GM12878 (cell line): ENCODE data around the gene ATG13. TPM values are rescaled to one million over a fixed set of nuclear protein-coding genes. Genes with fewer than 3 reads are reported as not detected.

Experiments
- ATAC-seq: fragments of 200-7000 bp; cut with Tn5 transposase; 3 replicates; pipeline ENCODE4 v1.9.1; 2020; ENCODE audit warnings: mild to moderate bottlenecking, moderate library complexity
- BruUV-seq: library from RNA; stranded (reverse); fragments of 400-500 nt; replicated peaks from 2 replicates; lab custom pipeline; 2021; lab: Mats Ljungman, UMichigan
- CTCF ChIA-PET: fragments of 300-600 bp; sonication (Branson Sonifier 250); formaldehyde crosslinking; extraction: SDS; loops from one replicate; lab custom pipeline; 2021; ENCODE audit warnings: inconsistent platforms; lab: Yijun Ruan, JAX
- POLR2A ChIA-PET: fragments of 350-600 bp; formaldehyde crosslinking; extraction: SDS; loops from one replicate; lab custom pipeline; 2021; ENCODE audit warnings: inconsistent platforms; lab: Charles Lee
- RAD21 ChIA-PET: fragments of 300-600 bp; sonication (Branson Sonifier 250); formaldehyde crosslinking; loops from one replicate; lab custom pipeline; 2023; ENCODE audit warnings: antibody characterized with exemption; ENCODE audit not compliant: unreplicated experiment; lab: Charles Lee
- SMC1A ChIA-PET: fragments of 300-600 bp; sonication (Branson Sonifier 250); formaldehyde crosslinking; loops from one replicate; lab custom pipeline; 2023; ENCODE audit not compliant: unreplicated experiment, uncharacterized antibody; lab: Charles Lee
- DNase-seq: peaks from one replicate; pipeline ENCODE4 v3.0.0-alpha.2; 2011; ENCODE audit warnings: low read depth, low spot score
- FAIRE-seq: peaks from 3 replicates; lab custom pipeline; 2011; peaks lifted over from hg19 to GRCh38; lab: Jason Lieb, UNC
- H2AFZ ChIP-seq: 2 replicates; pipeline ENCODE4 v1.6.0; 2011; ENCODE audit warnings: low read depth, low read length, control low read depth; ENCODE audit not compliant: control insufficient read depth
- H3K27ac ChIP-seq: 2 replicates; pipeline ENCODE4 v1.5.1; 2011; ENCODE audit warnings: control low read depth; ENCODE audit not compliant: control insufficient read depth, insufficient read depth
- H3K27me3 ChIP-seq, 2 experiments: replicated peaks in 1 of 2; 2 replicates each; pipeline versions ENCODE4 v1.6.0 to v1.6.1; 2011; ENCODE audit warnings: low read length in 1 of 2; ENCODE audit not compliant: control insufficient read depth in 2 of 2, insufficient read depth in 2 of 2
- H3K36me3 ChIP-seq, 2 experiments: 2 replicates each; pipeline ENCODE4 v1.5.1; 2011; ENCODE audit warnings: low read length in 1 of 2; ENCODE audit not compliant: control insufficient read depth in 2 of 2, insufficient read depth in 2 of 2
- H3K4me1 ChIP-seq: 2 replicates; pipeline ENCODE4 v1.6.1; 2011; ENCODE audit warnings: mild to moderate bottlenecking, low read length, moderate library complexity, mixed read lengths; ENCODE audit not compliant: control insufficient read depth, insufficient read depth
- H3K4me2 ChIP-seq: 2 replicates; pipeline ENCODE4 v1.6.0; 2011; ENCODE audit warnings: control low read depth; ENCODE audit not compliant: control insufficient read depth, insufficient read depth
- H3K4me3 ChIP-seq: fragments of 200-600 bp; sonication (generic); 2 replicates; pipeline ENCODE4 v1.5.1; 2016
- H3K79me2 ChIP-seq: 2 replicates; pipeline ENCODE4 v1.6.0; 2011; ENCODE audit warnings: low read length; ENCODE audit not compliant: control insufficient read depth, insufficient read depth
- H3K9ac ChIP-seq: 2 replicates; pipeline ENCODE4 v1.8.0; 2011; ENCODE audit warnings: low read length, control low read depth, mixed read lengths; ENCODE audit not compliant: control insufficient read depth, insufficient read depth
- H3K9me3 ChIP-seq: replicated peaks from 3 replicates; pipeline ENCODE4 v1.5.1; 2011; ENCODE audit warnings: mild to moderate bottlenecking, low read length; ENCODE audit not compliant: control insufficient read depth, insufficient read depth
- H4K20me1 ChIP-seq: 2 replicates; pipeline ENCODE4 v1.6.0; 2011; ENCODE audit not compliant: control insufficient read depth, insufficient read depth
- ESRRA ChIP-seq: IDR thresholded peaks from 2 replicates; pipeline ENCODE4 v1.6.1; 2012; ENCODE audit warnings: mild to moderate bottlenecking, low read length, improper control_type of control experiment
- MXI1 ChIP-seq: fragments of 150-350 bp; IDR thresholded peaks from 2 replicates; pipeline ENCODE4 v1.6.1; 2011; ENCODE audit warnings: low read depth, mild to moderate bottlenecking, inconsistent platforms, low read length, improper control_type of control experiment
- SP1 ChIP-seq: IDR thresholded peaks from one replicate; pipeline ENCODE4 v1.6.1; 2011; ENCODE audit warnings: low read depth, low read length
- TCF3 ChIP-seq: IDR thresholded peaks from 2 replicates; pipeline ENCODE4 v1.6.1; 2012; ENCODE audit warnings: low read depth, mild to moderate bottlenecking, low read length, borderline replicate concordance; ENCODE audit not compliant: insufficient read depth
- ZNF622 ChIP-seq: fragments of 450-650 bp; IDR thresholded peaks from 2 replicates; pipeline ENCODE4 v1.6.1; 2017; ENCODE audit warnings: mild to moderate bottlenecking, inconsistent platforms
- WGBS: methylation state at CpG from one replicate; pipeline ENCODE4 v1.1.6; 2016; ENCODE audit warnings: low lambda C conversion rate; ENCODE audit not compliant: insufficient replicate concordance, insufficient coverage; ENCODE audit errors: missing lambda C conversion rate; 5-methylcytosine and 5-hydroxymethylcytosine counted together
- in situ Hi-C: fragments of 300-500 bp; cut with MboI; formaldehyde crosslinking; loops from 9 replicates; pipeline ENCODE4 v1.14.3; 2018; ENCODE audit warnings: mixed read lengths
- intact Hi-C: fragments of 100-400 bp; cut with micrococcal nuclease; formaldehyde crosslinking; loops from one replicate; pipeline ENCODE4 v1.14.2; 2022; ENCODE audit not compliant: unreplicated experiment
- polyA plus RNA-seq, 11 experiments: library from polyadenylated mRNA; depleted of rRNA in 4 of 11; unstranded in 6 of 11; stranded (reverse) in 5 of 11; fragments of >200 nt; fragmentation: Nextera tagmentation in 4 of 11; fragmentation: Illumina TruSeq in 1 of 11; extraction: Ambion mirVana in 4 of 11; extraction: Trizol in 1 of 11; gene quantifications; 1 replicate in 1 of 11; 2 replicates in 10 of 11; pipeline versions ENCODE4 v1.2.1 to v1.2.3, GENCODE V29; 2011 to 2016; ENCODE audit warnings: inconsistent platforms in 2 of 11, missing spikeins in 2 of 11, low read depth in 1 of 11
- total RNA-seq, 4 experiments: library from RNA; depleted of rRNA in 3 of 4; stranded (reverse); fragments of >200 nt in 3 of 4; fragmentation: Illumina TruSeq in 1 of 4; extraction: Trizol in 1 of 4; gene quantifications; 2 replicates each; pipeline versions ENCODE4 v1.2.1 to v1.2.3, GENCODE V29; 2013 to 2021
- TF ChIP-seq, protein P1 (sequence below): IDR thresholded peaks from 2 replicates; pipeline ENCODE4 v1.6.1; 2012; ENCODE audit warnings: mild to moderate bottlenecking, low read depth, low read length
- TF ChIP-seq, protein P2 (sequence below), 3 experiments: IDR thresholded peaks in 2 of 3; conservative IDR thresholded peaks in 1 of 3; 2 replicates each; pipeline ENCODE4 v1.5.1; 2011; ENCODE audit warnings: low read depth in 3 of 3, low read length in 3 of 3, mild to moderate bottlenecking in 3 of 3, control low read depth in 2 of 3, moderate library complexity in 2 of 3, inconsistent platforms in 1 of 3, mixed read lengths in 1 of 3; ENCODE audit not compliant: control insufficient read depth in 2 of 3, insufficient read depth in 1 of 3; ENCODE audit errors: extremely low read depth in 1 of 3

The ATG13 gene
- total and polyA plus RNA-seq, 10 of the 15 experiments (the other 5 are each of a cell fraction or from before 2014, with no cell fraction given) = 10.9 to 61.6 (median 50.9) TPM

- peak; percentile 32; the same call in 2 of the 3 replicates for ATAC-seq
- BruUV-seq = no TSS peak
Measured at GRCh38 chr11:46677991-46678740, 60.8 kb downstream of the ATG13 start.

More at GRCh38 chr11:46677991-46678740, 60.8 kb downstream of the ATG13 start:
- no peak overlapping the region for H3K9ac ChIP-seq
- no peaks in the 10 kb centered on the region for H3K27me3 ChIP-seq
- no peaks in the 10 kb centered on the region for H3K9me3 ChIP-seq
- ChIA-PET RAD21 (interaction anchor here (0.7 kb wide), 1 partner anchor 48 kb away, joined by 4 read pairs; no protein-coding TSS in a partner anchor), CTCF (no interaction called here), SMC1A (no interaction called here), POLR2A (interaction anchor here (0.7 kb wide), 1 partner anchor 562 kb away, joined by 5 read pairs; no protein-coding TSS in a partner anchor)
- H3K27ac ChIP-seq = no peak overlapping the region
- TF ChIP-seq, protein P1, sequence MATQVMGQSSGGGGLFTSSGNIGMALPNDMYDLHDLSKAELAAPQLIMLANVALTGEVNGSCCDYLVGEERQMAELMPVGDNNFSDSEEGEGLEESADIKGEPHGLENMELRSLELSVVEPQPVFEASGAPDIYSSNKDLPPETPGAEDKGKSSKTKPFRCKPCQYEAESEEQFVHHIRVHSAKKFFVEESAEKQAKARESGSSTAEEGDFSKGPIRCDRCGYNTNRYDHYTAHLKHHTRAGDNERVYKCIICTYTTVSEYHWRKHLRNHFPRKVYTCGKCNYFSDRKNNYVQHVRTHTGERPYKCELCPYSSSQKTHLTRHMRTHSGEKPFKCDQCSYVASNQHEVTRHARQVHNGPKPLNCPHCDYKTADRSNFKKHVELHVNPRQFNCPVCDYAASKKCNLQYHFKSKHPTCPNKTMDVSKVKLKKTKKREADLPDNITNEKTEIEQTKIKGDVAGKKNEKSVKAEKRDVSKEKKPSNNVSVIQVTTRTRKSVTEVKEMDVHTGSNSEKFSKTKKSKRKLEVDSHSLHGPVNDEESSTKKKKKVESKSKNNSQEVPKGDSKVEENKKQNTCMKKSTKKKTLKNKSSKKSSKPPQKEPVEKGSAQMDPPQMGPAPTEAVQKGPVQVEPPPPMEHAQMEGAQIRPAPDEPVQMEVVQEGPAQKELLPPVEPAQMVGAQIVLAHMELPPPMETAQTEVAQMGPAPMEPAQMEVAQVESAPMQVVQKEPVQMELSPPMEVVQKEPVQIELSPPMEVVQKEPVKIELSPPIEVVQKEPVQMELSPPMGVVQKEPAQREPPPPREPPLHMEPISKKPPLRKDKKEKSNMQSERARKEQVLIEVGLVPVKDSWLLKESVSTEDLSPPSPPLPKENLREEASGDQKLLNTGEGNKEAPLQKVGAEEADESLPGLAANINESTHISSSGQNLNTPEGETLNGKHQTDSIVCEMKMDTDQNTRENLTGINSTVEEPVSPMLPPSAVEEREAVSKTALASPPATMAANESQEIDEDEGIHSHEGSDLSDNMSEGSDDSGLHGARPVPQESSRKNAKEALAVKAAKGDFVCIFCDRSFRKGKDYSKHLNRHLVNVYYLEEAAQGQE = no peak
- TF ChIP-seq ZNF622 = no peak
- no peak for TF ChIP-seq MXI1
- TF ChIP-seq SP1 = no peak
- TF ChIP-seq, protein P2, sequence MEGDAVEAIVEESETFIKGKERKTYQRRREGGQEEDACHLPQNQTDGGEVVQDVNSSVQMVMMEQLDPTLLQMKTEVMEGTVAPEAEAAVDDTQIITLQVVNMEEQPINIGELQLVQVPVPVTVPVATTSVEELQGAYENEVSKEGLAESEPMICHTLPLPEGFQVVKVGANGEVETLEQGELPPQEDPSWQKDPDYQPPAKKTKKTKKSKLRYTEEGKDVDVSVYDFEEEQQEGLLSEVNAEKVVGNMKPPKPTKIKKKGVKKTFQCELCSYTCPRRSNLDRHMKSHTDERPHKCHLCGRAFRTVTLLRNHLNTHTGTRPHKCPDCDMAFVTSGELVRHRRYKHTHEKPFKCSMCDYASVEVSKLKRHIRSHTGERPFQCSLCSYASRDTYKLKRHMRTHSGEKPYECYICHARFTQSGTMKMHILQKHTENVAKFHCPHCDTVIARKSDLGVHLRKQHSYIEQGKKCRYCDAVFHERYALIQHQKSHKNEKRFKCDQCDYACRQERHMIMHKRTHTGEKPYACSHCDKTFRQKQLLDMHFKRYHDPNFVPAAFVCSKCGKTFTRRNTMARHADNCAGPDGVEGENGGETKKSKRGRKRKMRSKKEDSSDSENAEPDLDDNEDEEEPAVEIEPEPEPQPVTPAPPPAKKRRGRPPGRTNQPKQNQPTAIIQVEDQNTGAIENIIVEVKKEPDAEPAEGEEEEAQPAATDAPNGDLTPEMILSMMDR (IDR thresholded peaks at IDR 0.05 in 2 of 3, conservative IDR thresholded peaks at IDR 0.05 in 1 of 3; ENCODE audit: control insufficient read depth in 2 of 3, extremely low read depth in 1 of 3, insufficient read depth in 1 of 3, low read depth in 3 of 3, low read length in 3 of 3) = no peak
- TF ChIP-seq ESRRA = no peak
- no peak for TF ChIP-seq TCF3
- DNase-seq (no peak), FAIRE-seq (no peak)
- no peak overlapping the region for H3K4me3 ChIP-seq
- no peaks in the 10 kb centered on the region for H3K4me1 ChIP-seq
- no peaks in the 10 kb centered on the region for H4K20me1 ChIP-seq
- H3K79me2 ChIP-seq = no peaks in the 10 kb centered on the region
- no peak overlapping the region for H2AFZ ChIP-seq
- 87% methylated on average over 10 of the region's 10 CpGs for WGBS
- H3K36me3 ChIP-seq = peaks cover 3 to 25% of the 10 kb centered on the region in 2 experiments; a peak in 3 of 4 replicates
- intact Hi-C loops (no loop called here), in situ Hi-C loops (no loop called here)
- no peak overlapping the region for H3K4me2 ChIP-seq
